WERI-Rb-1 (cell line): ENCODE data around the gene SPTBN1.

Source experiments
- DNase-seq: peaks from one replicate; pipeline ENCODE4 v3.0.0-alpha.2; 2020
- H3K27ac ChIP-seq: fragments of 250-450 bp; sonication (Bioruptor Pico); 2 replicates; pipeline ENCODE4 v1.5.1; 2020; ENCODE audit warnings: mild to moderate bottlenecking, moderate library complexity
- H3K27me3 ChIP-seq: fragments of 250-450 bp; sonication (Bioruptor Pico); 2 replicates; pipeline ENCODE4 v1.5.1; 2021; ENCODE audit warnings: mild to moderate bottlenecking, low read depth, moderate library complexity; ENCODE audit not compliant: insufficient read depth, severe bottlenecking
- H3K36me3 ChIP-seq: fragments of 250-450 bp; sonication (Bioruptor Pico); 2 replicates; pipeline ENCODE4 v1.5.1; 2020; ENCODE audit warnings: mild to moderate bottlenecking, moderate library complexity
- H3K4me3 ChIP-seq: 2 replicates; pipeline ENCODE4 v1.5.1; 2011; ENCODE audit warnings: low read depth, mild to moderate bottlenecking, control low read depth, low read length
- H3K9me3 ChIP-seq: fragments of 250-450 bp; sonication (Bioruptor Pico); 2 replicates; pipeline ENCODE4 v1.5.1; 2021; ENCODE audit warnings: mild to moderate bottlenecking, moderate library complexity; ENCODE audit not compliant: severe bottlenecking
- CTCF ChIP-seq: IDR thresholded peaks from 2 replicates; pipeline ENCODE4 v1.5.1; 2011; ENCODE audit warnings: low read depth, mild to moderate bottlenecking, control low read depth, inconsistent platforms, low read length

The SPTBN1 gene

GRCh38 chr2:54678719-54679118 lies 222.6 kb downstream of the SPTBN1 start:
- no peak overlapping the region for H3K4me3 ChIP-seq
- no peak for TF ChIP-seq CTCF
- peaks cover 5% of the 10 kb centered on the region for H3K9me3 ChIP-seq
- no peaks in the 10 kb centered on the region for H3K27me3 ChIP-seq
- DNase-seq = no peak
- H3K27ac ChIP-seq = no peak overlapping the region
- no peaks in the 10 kb centered on the region for H3K36me3 ChIP-seq

GRCh38 chr2:54680397-54681041 lies 224.4 kb downstream of the SPTBN1 start:
- DNase-seq = no peak
- H3K27me3 ChIP-seq = no peaks in the 10 kb centered on the region
- H3K27ac ChIP-seq = no peak overlapping the region
- H3K4me3 ChIP-seq = no peak overlapping the region
- H3K36me3 ChIP-seq = no peaks in the 10 kb centered on the region
- peaks cover 5% of the 10 kb centered on the region for H3K9me3 ChIP-seq
- no peak for TF ChIP-seq CTCF

GRCh38 chr2:54681416-54681815 lies 225.3 kb downstream of the SPTBN1 start:
- DNase-seq = no peak
- peaks cover 5% of the 10 kb centered on the region for H3K9me3 ChIP-seq
- no peak overlapping the region for H3K27ac ChIP-seq
- TF ChIP-seq CTCF = no peak
- H3K4me3 ChIP-seq = no peak overlapping the region
- H3K27me3 ChIP-seq = no peaks in the 10 kb centered on the region
- no peaks in the 10 kb centered on the region for H3K36me3 ChIP-seq

- no peaks in the 10 kb centered on the region for H3K27me3 ChIP-seq
- H3K4me3 ChIP-seq = no peak overlapping the region
- no peaks in the 10 kb centered on the region for H3K36me3 ChIP-seq
- no peak for DNase-seq
- no peak overlapping the region for H3K27ac ChIP-seq
- peaks cover 5% of the 10 kb centered on the region for H3K9me3 ChIP-seq
- no peak for TF ChIP-seq CTCF
Observed at GRCh38 chr2:54683596-54683995, 227.5 kb downstream of the SPTBN1 start.

GRCh38 chr2:54685263-54685775 lies 229.2 kb downstream of the SPTBN1 start:
- Histone ChIP-seq H3K36me3 (no peaks in the 10 kb centered on the region), H3K9me3 (peaks cover 5% of the 10 kb centered on the region), H3K27ac (no peak overlapping the region), H3K4me3 (no peak overlapping the region), H3K27me3 (no peaks in the 10 kb centered on the region)
- DNase-seq = no peak
- TF ChIP-seq CTCF = no peak
